Kasumi-1 (cell line): Measurements from ENCODE around the gene RBM12.

ENCODE experiments used
- DNase-seq, 2 experiments: peaks; one replicate each; lab custom pipeline; 2025; lab: John Stamatoyannopoulos, UW

The RBM12 gene

DNA sequence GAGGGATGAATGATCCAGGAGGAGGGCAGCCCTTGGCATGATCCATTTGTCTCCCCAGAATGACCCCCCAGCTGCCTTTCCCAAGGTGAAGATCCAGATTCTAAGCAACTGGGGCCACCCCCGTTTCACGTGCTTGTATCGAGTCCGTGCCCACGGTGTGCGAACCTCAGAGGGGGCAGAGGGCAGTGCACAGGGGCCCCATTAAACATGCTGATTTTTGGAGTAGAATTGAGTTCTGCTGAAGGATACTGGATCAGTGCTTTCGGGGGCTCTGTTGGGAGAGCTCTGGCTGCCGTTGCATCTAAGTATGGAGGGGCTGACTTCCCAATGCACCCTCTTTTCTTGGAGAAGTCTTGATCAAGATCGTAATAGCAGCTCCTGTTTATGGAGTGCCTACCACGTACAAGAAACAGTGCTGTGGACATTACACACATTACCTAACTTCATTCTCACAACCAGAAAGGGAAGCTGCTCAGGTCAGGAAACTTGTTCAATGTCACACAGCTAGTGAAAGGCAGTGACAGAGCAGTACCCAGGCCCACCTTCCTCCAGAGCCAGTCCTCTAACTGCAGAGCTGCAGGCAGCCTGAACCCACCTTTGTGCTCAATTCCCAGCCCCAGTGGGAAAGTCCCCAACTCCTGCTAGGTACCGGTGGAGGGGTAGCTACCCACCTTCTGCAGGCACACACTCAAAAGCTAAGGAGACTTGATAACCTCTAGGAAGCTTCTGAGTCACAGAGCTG is 43.7 kb downstream of the RBM12 start:
- DNase-seq: no peak

GRCh38 chr20:35619196-35620095 is 45.3 kb downstream of the RBM12 start:
- peak; percentile 87 for DNase-seq

DNA sequence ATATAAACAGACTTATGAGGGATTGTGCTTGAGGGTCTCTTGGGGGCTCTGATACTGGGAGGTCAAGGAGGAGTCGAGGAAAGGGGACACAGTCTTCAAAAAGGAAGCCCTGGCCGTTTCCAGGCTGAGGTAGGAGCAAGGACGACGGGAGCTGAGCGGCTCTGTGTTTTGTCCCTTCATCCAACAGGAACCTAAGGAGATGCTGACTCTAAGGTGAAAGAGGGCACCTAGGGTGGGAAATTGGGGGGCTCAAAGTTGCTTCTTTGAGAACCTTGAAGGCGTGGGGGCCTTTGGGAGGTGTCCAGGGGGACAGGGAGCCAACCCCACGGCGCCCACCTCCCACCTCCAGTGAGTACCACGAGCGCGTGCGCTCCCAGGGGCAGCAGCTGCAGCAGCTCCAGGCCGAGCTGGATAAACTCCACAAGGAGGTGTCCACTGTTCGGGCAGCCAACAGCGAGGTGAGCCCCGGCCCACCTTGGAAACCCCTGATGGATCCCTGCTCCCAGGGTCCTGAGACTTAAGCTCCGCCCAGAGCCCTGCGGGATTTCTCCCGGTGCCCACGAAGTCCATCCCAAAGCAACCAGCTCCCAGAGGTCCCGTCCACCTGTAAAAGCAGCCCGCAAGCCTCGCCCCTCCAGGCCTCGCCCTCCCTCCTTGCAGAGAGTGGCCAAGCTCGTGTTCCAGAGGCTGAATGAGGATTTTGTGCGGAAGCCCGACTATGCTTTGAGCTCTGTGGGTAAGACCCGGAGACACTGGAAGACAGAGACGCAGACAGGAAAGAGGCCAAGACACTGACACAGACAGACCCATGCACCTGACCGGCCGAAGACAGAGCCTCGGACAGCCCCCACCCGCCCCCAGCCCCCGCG is 46.2 kb downstream of the RBM12 start:
- no peak for DNase-seq

DNA sequence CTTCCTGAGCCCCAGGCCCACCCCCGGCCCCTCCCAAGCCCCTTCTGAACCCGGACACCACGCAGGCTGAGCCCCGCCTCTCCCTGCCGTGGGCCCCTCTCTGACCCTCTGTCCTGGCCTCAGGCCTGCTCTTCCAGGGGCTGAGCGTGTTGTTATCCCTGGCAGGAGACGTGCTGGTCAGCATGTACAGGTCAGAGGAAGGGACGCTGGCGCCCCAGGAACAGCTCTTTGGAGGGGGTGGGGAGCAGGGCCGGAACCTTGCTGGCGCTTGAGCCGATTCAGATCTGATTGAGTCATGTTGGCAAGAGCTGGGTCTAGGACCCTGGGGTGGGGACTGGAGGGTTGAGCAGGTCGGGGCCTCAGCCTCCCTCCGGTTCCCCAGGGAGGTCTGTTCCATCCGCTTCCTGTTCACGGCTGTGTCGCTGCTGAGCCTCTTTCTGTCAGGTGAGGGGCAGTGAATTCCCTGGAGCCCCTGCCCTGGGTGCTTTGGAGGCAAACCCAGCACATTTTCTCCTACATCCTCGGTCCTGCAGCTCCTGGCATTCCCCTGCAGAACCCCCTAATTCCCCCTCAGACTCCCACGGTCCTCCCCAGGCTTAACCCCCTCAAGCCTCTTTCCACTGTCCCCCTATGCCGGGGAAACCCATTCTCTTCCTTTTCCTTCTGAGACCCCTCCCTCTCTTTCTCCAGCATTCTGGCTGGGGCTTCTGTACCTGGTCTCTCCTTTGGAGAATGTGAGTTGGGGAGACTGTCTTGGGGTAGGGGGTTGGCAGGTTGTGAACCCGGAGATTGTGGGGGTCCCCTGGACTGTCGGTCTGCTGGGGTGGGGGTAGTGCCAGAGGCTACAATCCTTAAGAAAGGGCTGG is 47.1 kb downstream of the RBM12 start:
- peak; percentile 23 to 25 for DNase-seq

GRCh38 chr20:35616465-35617396 is 48.0 kb downstream of the RBM12 start:
- peak; percentile 51 to 65 for DNase-seq

- peak; percentile 99 for DNase-seq
Observed at GRCh38 chr20:35615667-35616464, 48.8 kb downstream of the RBM12 start, which contains the start of gene SPAG4. Gene SPAG4 (plus strand): TSS chr20:35615829. CDS start chr20:35616004, 175 bp downstream.

DNA sequence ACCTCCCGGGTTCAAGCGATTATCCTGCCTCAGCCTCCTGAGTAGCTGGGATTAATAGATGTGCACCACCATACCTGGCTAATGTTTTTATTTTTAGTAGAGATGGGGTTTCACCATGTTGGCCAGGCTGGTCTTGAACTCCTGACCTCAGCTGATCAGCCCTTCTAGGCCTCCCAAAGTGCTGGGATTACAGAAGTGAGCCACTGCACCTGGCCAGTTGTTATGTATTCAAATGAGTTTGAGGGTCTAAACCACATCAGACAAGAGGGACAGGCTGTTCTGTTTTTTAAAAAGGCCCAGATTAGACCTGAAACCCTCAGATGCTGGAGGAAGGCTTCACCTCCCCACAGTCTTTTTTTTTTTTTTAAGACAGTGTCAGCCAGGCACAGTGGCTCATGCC is 53.2 kb downstream of the RBM12 start:
- no peak for DNase-seq

DNA sequence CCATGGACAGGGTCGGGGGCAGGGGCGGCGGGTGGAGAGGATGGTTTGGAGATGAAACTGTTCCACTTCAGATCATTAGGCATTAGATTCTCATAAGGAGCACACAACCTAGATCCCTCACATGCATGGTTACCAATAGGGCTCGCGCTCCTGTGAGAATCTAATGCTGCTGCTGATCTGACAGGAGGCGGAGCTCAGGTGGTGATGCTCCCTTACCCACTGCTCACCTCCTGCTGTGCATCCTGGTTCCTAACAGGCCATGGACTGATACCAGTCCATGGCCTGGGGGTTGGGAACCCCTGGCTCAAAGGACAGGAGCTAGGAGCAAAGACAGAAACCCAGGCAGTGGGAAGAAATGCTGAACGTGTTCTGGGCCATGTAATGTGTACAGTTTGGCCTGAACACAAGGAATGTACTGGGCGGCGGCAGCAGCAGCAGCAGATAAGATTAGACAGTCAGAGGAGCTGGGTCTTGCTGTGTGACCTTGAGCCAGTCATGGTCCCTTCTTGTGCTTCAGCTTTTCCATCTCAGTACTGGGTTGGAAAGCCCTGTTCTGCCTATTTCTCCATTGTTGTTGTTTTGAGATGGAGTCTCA is 53.8 kb downstream of the RBM12 start:
- no peak for DNase-seq

DNA sequence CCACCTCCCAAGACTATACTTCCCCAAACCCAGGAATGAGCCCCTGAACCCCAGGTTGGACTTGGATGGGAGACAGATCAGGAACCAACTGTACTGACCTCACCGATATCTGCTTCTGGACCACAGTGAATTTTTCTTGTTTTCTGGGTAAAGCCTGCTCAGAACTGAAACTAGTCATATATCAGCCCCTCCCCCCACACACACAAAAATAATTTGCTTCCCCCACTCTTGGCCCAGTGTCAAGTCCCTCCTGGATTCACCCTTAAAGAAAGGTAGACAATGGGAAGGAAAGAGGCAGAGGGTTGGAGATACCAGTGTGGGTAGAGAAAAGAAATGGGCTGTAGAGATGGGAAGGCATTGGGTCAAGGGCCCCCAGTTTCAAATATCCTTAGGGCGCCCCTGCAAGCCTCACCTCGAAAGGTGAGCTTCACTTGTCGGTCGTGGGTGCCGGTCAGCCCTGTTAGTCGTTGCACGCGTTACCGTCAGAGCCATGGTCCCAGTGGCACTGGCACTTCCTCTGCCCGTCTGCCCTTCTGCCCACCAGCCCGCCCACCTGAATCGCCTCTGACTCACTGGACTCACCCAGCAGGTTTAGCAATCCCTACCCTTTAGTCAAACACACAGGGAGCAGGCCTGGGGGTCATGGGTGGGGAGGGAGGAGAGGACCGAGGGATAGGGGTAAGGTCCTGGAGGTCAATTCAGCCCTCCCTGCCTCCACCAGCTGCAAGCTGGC is 57.5 kb downstream of the RBM12 start:
- no peak for DNase-seq

DNA sequence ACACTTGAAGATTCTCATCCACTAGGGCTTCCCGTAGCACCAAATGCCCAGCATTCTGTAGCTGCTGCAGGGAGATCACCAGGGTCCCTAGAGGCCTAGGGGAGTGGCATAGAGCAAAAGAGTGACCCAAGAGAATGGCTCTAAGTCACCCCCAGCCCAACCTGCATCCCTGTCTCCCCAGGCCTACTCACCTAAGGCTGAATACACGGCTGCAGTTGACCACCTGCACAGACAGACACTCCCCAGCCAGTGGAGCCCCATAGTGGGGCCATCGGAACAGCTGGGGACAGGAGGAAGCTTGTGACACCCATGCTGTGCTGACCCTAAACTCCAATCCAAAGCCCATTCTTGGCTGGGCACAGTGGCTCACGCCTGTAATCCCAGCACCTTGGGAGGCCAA is 58.6 kb downstream of the RBM12 start:
- no peak for DNase-seq

DNA sequence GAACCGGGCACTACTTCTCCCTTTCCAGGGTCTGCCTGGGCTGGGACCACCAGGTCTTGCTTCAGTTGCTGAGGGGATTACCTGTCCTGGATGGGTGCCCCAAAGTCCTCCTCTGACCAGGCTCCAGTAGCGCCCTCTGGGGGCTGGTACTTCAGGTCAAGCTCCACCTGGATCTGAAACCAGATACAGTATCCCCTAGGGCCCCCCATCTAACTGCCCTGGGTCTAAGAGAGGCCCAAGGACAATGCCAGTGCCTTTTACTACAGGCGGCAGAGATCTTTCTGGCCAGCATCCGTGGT is 60.3 kb downstream of the RBM12 start:
- DNase-seq: no peak

DNA sequence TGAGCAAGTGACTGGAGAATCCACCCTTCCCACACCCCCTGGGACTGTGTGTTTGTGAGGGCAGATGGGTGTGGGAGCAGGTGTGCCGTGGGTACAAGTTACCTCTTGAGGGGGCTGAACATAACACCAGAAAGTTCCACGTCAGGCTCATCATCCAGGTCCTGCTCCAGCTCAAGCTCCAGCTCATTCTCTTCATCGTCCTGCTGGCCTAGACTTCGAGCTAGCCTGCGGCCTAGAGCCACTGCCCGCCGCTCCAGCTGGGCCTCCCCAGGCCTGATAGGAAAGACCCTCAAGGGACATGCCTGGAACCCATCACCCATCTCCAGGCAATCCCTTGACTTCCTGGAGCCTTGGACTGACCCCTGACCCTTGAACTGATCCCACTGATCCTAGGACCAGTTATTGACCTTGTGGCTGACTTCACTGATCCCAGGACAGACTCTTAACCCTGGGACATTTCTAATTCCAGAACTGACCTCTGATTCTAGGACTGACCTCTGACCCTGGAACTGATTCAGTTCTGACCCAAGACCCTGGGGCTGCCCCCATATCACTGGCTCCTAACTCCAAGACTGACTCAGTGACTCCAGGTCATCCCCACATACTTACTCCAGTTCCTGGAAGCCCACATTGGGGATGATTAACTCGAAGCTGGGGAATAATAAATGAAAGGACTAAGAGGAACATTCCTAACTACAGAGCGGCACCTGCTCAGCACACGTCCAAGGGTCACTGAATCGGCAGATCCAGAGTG is 60.8 kb downstream of the RBM12 start:
- DNase-seq: no peak

- DNase-seq: no peak
Observed at GRCh38 chr20:35602851-35603495, 61.7 kb downstream of the RBM12 start.

GRCh38 chr20:35601990-35602389 is 62.7 kb downstream of the RBM12 start:
- no peak for DNase-seq

- DNase-seq: peak; percentile 59 to 68
Observed at GRCh38 chr20:35600993-35601973, 63.4 kb downstream of the RBM12 start.
